ENCODE results near the gene SSX5. TPM values are rescaled to one million over a fixed set of nuclear protein-coding genes. Genes with fewer than 3 reads are reported as not detected.

SSX5 gene
- total and polyA plus RNA-seq, 2 of the 4 experiments (the other 2 are of a cell fraction) = not detected

Small RNA genes within 50 kb of the gene (microRNA-seq; reads per million reads assigned to microRNA genes)
- gene AC245047.3 (ENCODE audit: insufficient read depth, insufficient read length) (not detected), gene AC245047.7 (ENCODE audit: insufficient read depth, insufficient read length) (not detected), gene RNA5SP503 (ENCODE audit: insufficient read depth, insufficient read length) (not detected), gene RNU6-707P (ENCODE audit: insufficient read depth, insufficient read length) (not detected)

Small RNA genes within 50 kb of the gene (small RNA-seq; reads per million reads assigned to genes)
- gene AC245047.3 = 0 reads per million in 5 experiments
- gene AC245047.7 = 0 reads per million in 5 experiments
- 0 reads per million in 5 experiments for gene RNA5SP503
- gene RNU6-707P = 0 to 24.1 (median 0.15) reads per million in 5 experiments

Other genes starting within 250 kb of the SSX5 start
- gene ZNF182, start 192.8 kb downstream of the SSX5 start, total RNA-seq (2012; rRNA removed) = 3.0 and 3.3 TPM in 2 replicates
- gene ZNF182, start 192.8 kb downstream of the SSX5 start, polyA plus RNA-seq (2012; rRNA removed) = 1.3 and 1.7 TPM in 2 replicates
- gene SPACA5, start 189.8 kb downstream of the SSX5 start, total RNA-seq (2012; rRNA removed) = not detected in 2 replicates
- not detected in 2 replicates for gene SPACA5, start 189.8 kb downstream of the SSX5 start, polyA plus RNA-seq (2012; rRNA removed)
- 0.28 and 0.54 TPM in 2 replicates for gene ZNF630, start 125.2 kb downstream of the SSX5 start, total RNA-seq (2012; rRNA removed)
- gene ZNF630, start 125.2 kb downstream of the SSX5 start, polyA plus RNA-seq (2012; rRNA removed) = 0.24 TPM in 2 replicates
- not detected in 2 replicates for gene SPACA5B, start 66.2 kb downstream of the SSX5 start, total RNA-seq (2012; rRNA removed)
- gene SPACA5B, start 66.2 kb downstream of the SSX5 start, polyA plus RNA-seq (2012; rRNA removed) = not detected in 2 replicates
- not detected in 2 replicates for gene SSX1, start 58.6 kb upstream of the SSX5 start, total RNA-seq (2012; rRNA removed)
- gene SSX1, start 58.6 kb upstream of the SSX5 start, polyA plus RNA-seq (2012; rRNA removed) = not detected in 2 replicates
- gene SSX3, start 159.9 kb upstream of the SSX5 start, total RNA-seq (2012; rRNA removed) = not detected in 2 replicates
- not detected in 2 replicates for gene SSX3, start 159.9 kb upstream of the SSX5 start, polyA plus RNA-seq (2012; rRNA removed)
- gene SSX4, start 186.7 kb upstream of the SSX5 start, total RNA-seq (2012; rRNA removed) = not detected in 2 replicates
- not detected in 2 replicates for gene SSX4, start 186.7 kb upstream of the SSX5 start, polyA plus RNA-seq (2012; rRNA removed)
- not detected in 2 replicates for gene SSX4B, start 215.2 kb upstream of the SSX5 start, total RNA-seq (2012; rRNA removed)
- gene SSX4B, start 215.2 kb upstream of the SSX5 start, polyA plus RNA-seq (2012; rRNA removed) = not detected in 2 replicates